Breast epithelium (tissue), 4 donors: ENCODE data around the gene PDRG1. TPM values are rescaled to one million over a fixed set of nuclear protein-coding genes. Genes with fewer than 3 reads are reported as not detected.
A peak's percentile ranks its signal among the peaks of the same experiment; 100 is the strongest.

Experiments used
- DNase-seq, 2 donors: peaks; one replicate each; pipeline ENCODE4 v3.0.0-alpha.2; 2019; ENCODE audit warnings: low spot score in 2 of 2
- H3K27ac ChIP-seq, 2 donors: fragments of 200-600 bp; sonication (generic) in 1 of 2; one replicate each; pipeline ENCODE4 v1.5.1; 2016 to 2019; ENCODE audit warnings: mild to moderate bottlenecking in 1 of 2
- H3K27me3 ChIP-seq, 2 donors: fragments of 200-600 bp; sonication (generic) in 1 of 2; one replicate each; pipeline versions ENCODE4 v1.5.1 to v1.6.0; 2017 to 2019; ENCODE audit warnings: control low read depth in 1 of 2, mild to moderate bottlenecking in 1 of 2
- H3K36me3 ChIP-seq: fragments of 200-600 bp; one replicate; pipeline ENCODE4 v1.5.1; 2019
- H3K4me1 ChIP-seq, 2 donors: fragments of 200-600 bp; sonication (generic); one replicate each; pipeline ENCODE4 v1.5.1; 2016 to 2019; ENCODE audit warnings: control low read depth in 1 of 2
- H3K4me3 ChIP-seq, 3 donors: fragments of 200-600 bp; sonication (generic); 1 replicate in 2 of 3; 2 replicates in 1 of 3; pipeline ENCODE4 v1.5.1; 2016 to 2019; ENCODE audit warnings: mild to moderate bottlenecking in 3 of 3, moderate library complexity in 2 of 3
- H3K9me3 ChIP-seq, 2 donors: fragments of 200-600 bp; sonication (generic) in 1 of 2; one replicate each; pipeline ENCODE4 v1.5.1; 2016 to 2019; ENCODE audit warnings: control low read depth in 1 of 2
- POLR2A ChIP-seq: fragments of 450-650 bp; IDR thresholded peaks from one replicate; pipeline ENCODE4 v1.6.1; 2016; ENCODE audit warnings: antibody characterized with exemption, mild to moderate bottlenecking, moderate library complexity
- POLR2AphosphoS5 ChIP-seq, 3 donors: sonication (generic); formaldehyde crosslinking; IDR thresholded peaks; one replicate each; pipeline ENCODE4 v1.6.1; 2017; ENCODE audit warnings: antibody characterized with exemption in 3 of 3
- intact Hi-C: fragments of 100-400 bp; cut with DNase I; formaldehyde crosslinking; loops from one replicate; pipeline ENCODE4 v1.15.1; 2023; ENCODE audit warnings: low total_unique reads
- total RNA-seq, 3 donors: library from RNA; depleted of rRNA; stranded (reverse); fragments of >200 nt; gene quantifications; one replicate each; pipeline ENCODE4 v1.1.0, GENCODE V29; 2016
- TF ChIP-seq, protein P1 (sequence below), 3 donors: fragments of 450-650 bp; IDR thresholded peaks; one replicate each; pipeline ENCODE4 v1.5.1; 2016 to 2017; ENCODE audit warnings: antibody characterized with exemption in 3 of 3, mild to moderate bottlenecking in 3 of 3, moderate library complexity in 3 of 3

The PDRG1 gene
- total RNA-seq, 3 donors from 2014 or later = 5.1 to 11.1 (median 9.8) TPM

GRCh38 chr20:31903627-31904386 lies 48.0 kb downstream of the PDRG1 start:
- H3K4me1 ChIP-seq = no peaks in the 10 kb centered on the region
- no peaks in the 10 kb centered on the region for H3K36me3 ChIP-seq
- no peak for DNase-seq
- H3K9me3 ChIP-seq = no peaks in the 10 kb centered on the region
- H3K27me3 ChIP-seq = no peaks in the 10 kb centered on the region
- TF ChIP-seq POLR2A = no peak
- TF ChIP-seq, protein P1, sequence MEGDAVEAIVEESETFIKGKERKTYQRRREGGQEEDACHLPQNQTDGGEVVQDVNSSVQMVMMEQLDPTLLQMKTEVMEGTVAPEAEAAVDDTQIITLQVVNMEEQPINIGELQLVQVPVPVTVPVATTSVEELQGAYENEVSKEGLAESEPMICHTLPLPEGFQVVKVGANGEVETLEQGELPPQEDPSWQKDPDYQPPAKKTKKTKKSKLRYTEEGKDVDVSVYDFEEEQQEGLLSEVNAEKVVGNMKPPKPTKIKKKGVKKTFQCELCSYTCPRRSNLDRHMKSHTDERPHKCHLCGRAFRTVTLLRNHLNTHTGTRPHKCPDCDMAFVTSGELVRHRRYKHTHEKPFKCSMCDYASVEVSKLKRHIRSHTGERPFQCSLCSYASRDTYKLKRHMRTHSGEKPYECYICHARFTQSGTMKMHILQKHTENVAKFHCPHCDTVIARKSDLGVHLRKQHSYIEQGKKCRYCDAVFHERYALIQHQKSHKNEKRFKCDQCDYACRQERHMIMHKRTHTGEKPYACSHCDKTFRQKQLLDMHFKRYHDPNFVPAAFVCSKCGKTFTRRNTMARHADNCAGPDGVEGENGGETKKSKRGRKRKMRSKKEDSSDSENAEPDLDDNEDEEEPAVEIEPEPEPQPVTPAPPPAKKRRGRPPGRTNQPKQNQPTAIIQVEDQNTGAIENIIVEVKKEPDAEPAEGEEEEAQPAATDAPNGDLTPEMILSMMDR (IDR thresholded peaks at IDR 0.05) = no peak
- TF ChIP-seq POLR2AphosphoS5 (IDR thresholded peaks at IDR 0.05) = no peak
- intact Hi-C loops = no loop called here
- no peak overlapping the region for H3K4me3 ChIP-seq
- H3K27ac ChIP-seq = no peak overlapping the region

GRCh38 chr20:31901615-31902014 lies 50.2 kb downstream of the PDRG1 start:
- Histone ChIP-seq H3K4me1 (no peaks in the 10 kb centered on the region), H3K36me3 (no peaks in the 10 kb centered on the region), H3K27ac (no peak overlapping the region), H3K27me3 (no peaks in the 10 kb centered on the region), H3K9me3 (no peaks in the 10 kb centered on the region), H3K4me3 (no peak overlapping the region)
- no peak for DNase-seq
- TF ChIP-seq, protein P1 (IDR thresholded peaks at IDR 0.05) = no peak
- TF ChIP-seq POLR2AphosphoS5 (IDR thresholded peaks at IDR 0.05) (no peak), POLR2A (no peak)
- intact Hi-C loops = no loop called here

- H3K36me3 ChIP-seq = no peaks in the 10 kb centered on the region
- DNase-seq = no peak
These were observed 54.3 kb downstream of the PDRG1 start for GRCh38 chr20:31897541-31897940.

GRCh38 chr20:31896049-31896448 lies 55.8 kb downstream of the PDRG1 start:
- Histone ChIP-seq H3K9me3 (no peaks in the 10 kb centered on the region), H3K4me1 (no peaks in the 10 kb centered on the region), H3K27me3 (no peaks in the 10 kb centered on the region), H3K27ac (peak overlapping the region; percentile 71 to 76), H3K36me3 (no peaks in the 10 kb centered on the region), H3K4me3 (no peak overlapping the region)
- TF ChIP-seq POLR2AphosphoS5 (IDR thresholded peaks at IDR 0.05) (no peak), POLR2A (no peak)
- TF ChIP-seq, protein P1 (IDR thresholded peaks at IDR 0.05) = no peak
- no peak for DNase-seq
- intact Hi-C loops = no loop called here

More at GRCh38 chr20:31897541-31897940, 54.3 kb downstream of the PDRG1 start:
- Histone ChIP-seq H3K9me3 (no peaks in the 10 kb centered on the region), H3K4me1 (no peaks in the 10 kb centered on the region), H3K27me3 (no peaks in the 10 kb centered on the region), H3K27ac (no peak overlapping the region), H3K4me3 (no peak overlapping the region)
- intact Hi-C loops = no loop called here
- TF ChIP-seq POLR2A (no peak), POLR2AphosphoS5 (IDR thresholded peaks at IDR 0.05) (no peak)
- TF ChIP-seq, protein P1 (IDR thresholded peaks at IDR 0.05) = no peak

DNA sequence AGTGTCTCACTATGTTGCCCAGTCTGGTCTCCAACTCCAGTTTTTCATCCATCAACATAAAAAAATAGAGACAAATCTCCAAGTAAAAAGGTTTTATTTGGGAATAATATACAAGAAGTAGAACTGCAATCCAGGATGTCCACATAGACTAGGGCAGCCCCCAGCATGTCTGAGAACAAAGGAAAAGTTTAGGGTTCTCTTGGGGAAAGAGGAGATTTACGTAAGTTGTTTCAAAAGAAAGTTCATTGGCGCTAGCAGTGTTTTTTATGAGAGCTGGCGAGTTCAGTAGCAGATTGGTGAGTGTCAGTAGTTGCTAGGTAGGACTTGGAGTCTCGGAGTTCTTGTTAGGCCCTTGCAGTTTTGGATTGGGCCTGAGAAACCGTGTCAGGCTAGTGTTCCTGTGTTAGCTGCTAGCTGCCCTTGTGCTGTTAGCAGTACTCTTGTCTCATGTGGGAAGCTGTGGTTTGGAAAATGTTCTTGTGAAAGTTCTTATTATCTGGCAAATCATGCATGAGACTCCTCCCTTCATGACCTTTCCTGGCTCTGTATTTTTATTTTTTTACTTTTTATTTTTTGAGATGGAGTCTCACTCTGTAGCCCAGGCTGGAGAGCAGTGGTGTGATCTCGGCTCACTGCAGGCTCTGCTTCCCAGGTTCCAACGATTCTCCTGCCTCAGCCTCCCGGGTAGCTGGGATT lies 56.7 kb downstream of the PDRG1 start:
- no peaks in the 10 kb centered on the region for H3K9me3 ChIP-seq
- TF ChIP-seq, protein P1 (IDR thresholded peaks at IDR 0.05) = no peak
- TF ChIP-seq POLR2A (no peak), POLR2AphosphoS5 (IDR thresholded peaks at IDR 0.05) (no peak)
- peak; percentile 54 to 55 for DNase-seq
- H3K4me3 ChIP-seq = no peak overlapping the region
- H3K27ac ChIP-seq = peak overlapping the region; percentile 71 to 76
- intact Hi-C loops = no loop called here
- no peaks in the 10 kb centered on the region for H3K36me3 ChIP-seq
- no peaks in the 10 kb centered on the region for H3K4me1 ChIP-seq
- H3K27me3 ChIP-seq = no peaks in the 10 kb centered on the region
